ENCODE data around the gene SLC35G3. TPM values are rescaled to one million over a fixed set of nuclear protein-coding genes. Genes with fewer than 3 reads are reported as not detected.

Gene SLC35G3
- total and polyA plus RNA-seq, 4 donors, result 0.04 TPM; not detected in 3

DNA sequence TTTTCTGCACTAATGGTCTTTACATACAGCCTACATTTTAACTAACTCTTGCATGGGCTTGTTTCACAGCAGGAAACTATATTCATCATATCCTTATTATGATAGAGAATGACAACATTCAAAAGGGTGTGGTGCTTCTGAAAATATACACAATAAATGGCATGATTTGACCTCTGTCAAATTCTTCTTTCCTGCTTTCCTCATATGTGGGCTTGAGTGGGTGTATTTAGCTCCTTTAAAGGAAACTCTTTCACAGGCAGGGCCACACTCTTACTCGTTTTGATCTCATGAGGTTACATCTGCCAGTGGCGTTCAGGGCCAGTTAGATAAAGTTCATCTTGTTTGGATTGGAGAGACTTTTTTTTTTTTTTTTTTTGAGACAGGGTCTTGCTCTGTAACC lies 6.1 kb downstream of the SLC35G3 start:
- ATAC-seq (ENCODE audit: insufficient read depth, low FRiP score), result no peak
- Histone ChIP-seq H3K27me3 (ENCODE audit: control insufficient read depth in 3 of 3, insufficient read depth in 3 of 3, low read length in 2 of 3) (peaks cover 0 to 8% (median 3%) of the 10 kb centered on the region in 3 donors), H3K36me3 (ENCODE audit: control insufficient read depth in 4 of 4, insufficient read depth in 4 of 4, low read length in 4 of 4) (peaks cover 0 to 7% (median 0%) of the 10 kb centered on the region in 4 donors), H3K27ac (ENCODE audit: low read depth in 1 of 2, low read length in 1 of 2) (no peak overlapping the region), H3K9me3 (ENCODE audit: control insufficient read depth in 4 of 4, insufficient read depth in 3 of 4, low read length in 3 of 4) (peaks cover 0 to 1% (median 0%) of the 10 kb centered on the region in 4 donors), H3K4me3 (no peak overlapping the region), H3K9ac (ENCODE audit: insufficient read depth in 1 of 2, low read length in 2 of 2) (no peak overlapping the region), H3K4me1 (ENCODE audit: control insufficient read depth in 5 of 5, insufficient read depth in 5 of 5, low read length in 5 of 5) (no peaks in the 10 kb centered on the region)
- no peak for DNase-seq
- TF ChIP-seq, protein P1, sequence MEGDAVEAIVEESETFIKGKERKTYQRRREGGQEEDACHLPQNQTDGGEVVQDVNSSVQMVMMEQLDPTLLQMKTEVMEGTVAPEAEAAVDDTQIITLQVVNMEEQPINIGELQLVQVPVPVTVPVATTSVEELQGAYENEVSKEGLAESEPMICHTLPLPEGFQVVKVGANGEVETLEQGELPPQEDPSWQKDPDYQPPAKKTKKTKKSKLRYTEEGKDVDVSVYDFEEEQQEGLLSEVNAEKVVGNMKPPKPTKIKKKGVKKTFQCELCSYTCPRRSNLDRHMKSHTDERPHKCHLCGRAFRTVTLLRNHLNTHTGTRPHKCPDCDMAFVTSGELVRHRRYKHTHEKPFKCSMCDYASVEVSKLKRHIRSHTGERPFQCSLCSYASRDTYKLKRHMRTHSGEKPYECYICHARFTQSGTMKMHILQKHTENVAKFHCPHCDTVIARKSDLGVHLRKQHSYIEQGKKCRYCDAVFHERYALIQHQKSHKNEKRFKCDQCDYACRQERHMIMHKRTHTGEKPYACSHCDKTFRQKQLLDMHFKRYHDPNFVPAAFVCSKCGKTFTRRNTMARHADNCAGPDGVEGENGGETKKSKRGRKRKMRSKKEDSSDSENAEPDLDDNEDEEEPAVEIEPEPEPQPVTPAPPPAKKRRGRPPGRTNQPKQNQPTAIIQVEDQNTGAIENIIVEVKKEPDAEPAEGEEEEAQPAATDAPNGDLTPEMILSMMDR (IDR thresholded peaks at IDR 0.05; ENCODE audit: control extremely low read depth, extremely low read depth), result no peak
- 36 to 65% methylated on average over 2 of the region's 2 CpGs for WGBS, 2 donors

GRCh38 chr17:35187481-35187880 lies 6.7 kb downstream of the SLC35G3 start:
- Histone ChIP-seq H3K27me3 (ENCODE audit: control insufficient read depth in 3 of 3, insufficient read depth in 3 of 3, low read length in 2 of 3) (peaks cover 0 to 9% (median 3%) of the 10 kb centered on the region in 3 donors), H3K4me1 (ENCODE audit: control insufficient read depth in 5 of 5, insufficient read depth in 5 of 5, low read length in 5 of 5) (no peaks in the 10 kb centered on the region), H3K9me3 (ENCODE audit: control insufficient read depth in 4 of 4, insufficient read depth in 3 of 4, low read length in 3 of 4) (peaks cover 0 to 1% (median 0%) of the 10 kb centered on the region in 4 donors), H3K36me3 (ENCODE audit: control insufficient read depth in 4 of 4, insufficient read depth in 4 of 4, low read length in 4 of 4) (peaks cover 0 to 7% (median 0%) of the 10 kb centered on the region in 4 donors), H3K9ac (ENCODE audit: insufficient read depth in 1 of 2, low read length in 2 of 2) (no peak overlapping the region), H3K27ac (ENCODE audit: low read depth in 1 of 2, low read length in 1 of 2) (no peak overlapping the region), H3K4me3 (no peak overlapping the region)
- ATAC-seq (ENCODE audit: insufficient read depth, low FRiP score), result no peak
- WGBS, 2 donors, result 87% methylated on average over 2 of the region's 2 CpGs
- TF ChIP-seq, protein P1 (IDR thresholded peaks at IDR 0.05; ENCODE audit: control extremely low read depth, extremely low read depth), result no peak
- no peak for DNase-seq

DNA sequence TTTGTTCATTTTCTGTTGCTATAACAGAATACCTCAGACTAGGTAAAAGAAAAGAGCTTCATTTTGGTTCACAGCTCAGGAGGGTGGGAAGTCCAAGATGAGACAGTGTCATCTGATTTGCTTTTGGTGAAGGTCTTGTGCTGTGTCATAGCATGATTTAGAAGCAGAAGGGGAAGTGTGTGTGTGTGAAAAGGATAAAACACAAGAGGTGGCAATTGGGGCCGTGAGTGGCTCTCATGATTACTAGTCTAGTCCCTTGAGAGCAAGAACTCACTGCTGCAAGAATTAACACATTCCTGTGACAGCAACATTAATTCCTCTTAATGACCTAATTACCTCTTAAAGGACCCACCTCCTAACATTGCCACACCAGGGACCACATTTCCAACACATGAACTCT lies 8.3 kb downstream of the SLC35G3 start:
- H3K4me1 ChIP-seq (ENCODE audit: control insufficient read depth in 5 of 5, insufficient read depth in 5 of 5, low read length in 5 of 5), result no peaks in the 10 kb centered on the region
- TF ChIP-seq, protein P1 (IDR thresholded peaks at IDR 0.05; ENCODE audit: control extremely low read depth, extremely low read depth), result no peak
- WGBS, 2 donors, result 28 to 53% methylated on average over 1 of the region's 1 CpG
- ATAC-seq (ENCODE audit: insufficient read depth, low FRiP score) (no peak), DNase-seq (no peak)
- no peak overlapping the region for H3K9ac ChIP-seq (ENCODE audit: insufficient read depth in 1 of 2, low read length in 2 of 2)
- no peak overlapping the region for H3K27ac ChIP-seq (ENCODE audit: low read depth in 1 of 2, low read length in 1 of 2)
- peaks cover 0 to 7% (median 0%) of the 10 kb centered on the region in 4 donors for H3K36me3 ChIP-seq (ENCODE audit: control insufficient read depth in 4 of 4, insufficient read depth in 4 of 4, low read length in 4 of 4)
- no peak overlapping the region for H3K4me3 ChIP-seq
- H3K27me3 ChIP-seq (ENCODE audit: control insufficient read depth in 3 of 3, insufficient read depth in 3 of 3, low read length in 2 of 3), result peaks cover 0 to 9% (median 3%) of the 10 kb centered on the region in 3 donors
- peaks cover 0 to 1% (median 0%) of the 10 kb centered on the region in 4 donors for H3K9me3 ChIP-seq (ENCODE audit: control insufficient read depth in 4 of 4, insufficient read depth in 3 of 4, low read length in 3 of 4)

DNA sequence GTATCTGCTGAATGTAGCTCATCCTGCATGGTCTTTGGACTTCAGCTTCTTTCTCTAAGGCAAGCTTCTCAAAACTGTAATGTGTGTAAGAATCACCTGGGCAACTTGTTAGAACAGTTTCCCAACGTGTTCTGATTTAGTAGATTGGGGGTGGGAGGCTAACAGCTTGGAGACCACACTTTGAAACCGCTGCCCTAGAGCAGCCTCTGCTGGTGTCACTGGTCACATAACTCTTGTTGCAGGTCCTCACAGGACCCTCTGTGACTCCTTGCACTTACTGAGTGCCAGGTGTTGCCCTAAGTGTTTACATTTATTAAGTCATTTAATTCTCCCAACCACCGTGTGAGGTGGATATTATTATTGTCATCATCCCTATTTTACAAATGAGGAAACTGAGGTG lies 9.9 kb downstream of the SLC35G3 start:
- H3K27ac ChIP-seq (ENCODE audit: low read depth in 1 of 2, low read length in 1 of 2), result no peak overlapping the region
- no peak overlapping the region for H3K4me3 ChIP-seq
- DNase-seq (no peak), ATAC-seq (ENCODE audit: insufficient read depth, low FRiP score) (no peak)
- H3K36me3 ChIP-seq (ENCODE audit: control insufficient read depth in 4 of 4, insufficient read depth in 4 of 4, low read length in 4 of 4), result peaks cover 0 to 7% (median 0%) of the 10 kb centered on the region in 4 donors
- H3K27me3 ChIP-seq (ENCODE audit: control insufficient read depth in 3 of 3, insufficient read depth in 3 of 3, low read length in 2 of 3), result peaks cover 0 to 9% (median 3%) of the 10 kb centered on the region in 3 donors
- TF ChIP-seq, protein P1 (IDR thresholded peaks at IDR 0.05; ENCODE audit: control extremely low read depth, extremely low read depth), result no peak
- H3K9me3 ChIP-seq (ENCODE audit: control insufficient read depth in 4 of 4, insufficient read depth in 3 of 4, low read length in 3 of 4), result peaks cover 0 to 1% (median 0%) of the 10 kb centered on the region in 4 donors
- H3K9ac ChIP-seq (ENCODE audit: insufficient read depth in 1 of 2, low read length in 2 of 2), result no peak overlapping the region
- 49 to 53% methylated on average over 3 of the region's 3 CpGs for WGBS, 2 donors
- no peaks in the 10 kb centered on the region for H3K4me1 ChIP-seq (ENCODE audit: control insufficient read depth in 5 of 5, insufficient read depth in 5 of 5, low read length in 5 of 5)
